Metanephros (tissue), 2 donors: ENCODE measurements around the gene PDCD10. TPM values are rescaled to one million over a fixed set of nuclear protein-coding genes. Genes with fewer than 3 reads are reported as not detected.

ENCODE experiments used
- small RNA-seq: library from RNA; depleted of rRNA; stranded (forward); fragments of <200 nt; gene quantifications from one replicate; pipeline ENCODE3, GENCODE V24; 2014; ENCODE audit warnings: low replicate concordance
- total RNA-seq: library from RNA; depleted of rRNA; stranded (reverse); fragments of >200 nt; gene quantifications from one replicate; pipeline ENCODE4 v1.2.3, GENCODE V29; 2014

PDCD10 gene
- 41.5 TPM for total RNA-seq

DNA sequence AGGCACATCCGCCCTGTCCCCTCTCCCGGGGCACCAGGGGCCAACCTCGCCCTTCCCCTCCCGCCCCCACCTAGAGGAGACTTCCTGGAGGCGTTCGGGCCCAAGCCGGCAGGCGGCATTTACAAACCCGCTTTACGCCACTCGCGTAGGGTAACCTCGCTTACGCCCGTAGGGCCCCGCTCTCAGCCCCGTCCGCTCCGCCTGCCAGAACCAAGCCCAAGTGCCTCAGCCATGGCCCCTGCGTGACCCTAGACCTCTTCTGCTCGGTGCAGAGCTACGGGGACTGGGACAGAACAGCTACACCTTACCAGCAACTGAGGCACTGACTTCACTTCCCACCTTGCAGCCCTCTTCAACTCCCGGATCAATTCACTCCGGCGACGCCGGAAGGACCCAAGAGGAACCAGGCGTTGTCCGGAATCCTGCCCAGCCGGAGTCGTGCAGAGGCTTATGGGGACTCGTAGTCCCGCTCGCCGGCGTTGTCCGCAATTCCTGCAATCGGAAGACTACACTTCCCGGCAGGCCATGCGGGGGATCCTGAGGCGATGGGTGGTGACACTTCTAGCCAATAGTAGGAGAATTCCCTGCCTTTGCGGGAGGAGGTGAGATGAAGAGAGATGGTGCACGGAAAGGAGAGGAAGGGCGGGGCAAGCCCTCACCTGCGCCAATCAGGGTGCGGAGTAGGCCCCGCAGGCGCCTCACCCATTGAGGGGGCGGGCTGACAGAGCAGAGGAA, at the start of gene PDCD10:
Gene PDCD10, minus strand, starts transcription at position 395 of the 735 bp plus-strand sequence. CDS start 14,735 bp downstream, outside the sequence.

DNA sequence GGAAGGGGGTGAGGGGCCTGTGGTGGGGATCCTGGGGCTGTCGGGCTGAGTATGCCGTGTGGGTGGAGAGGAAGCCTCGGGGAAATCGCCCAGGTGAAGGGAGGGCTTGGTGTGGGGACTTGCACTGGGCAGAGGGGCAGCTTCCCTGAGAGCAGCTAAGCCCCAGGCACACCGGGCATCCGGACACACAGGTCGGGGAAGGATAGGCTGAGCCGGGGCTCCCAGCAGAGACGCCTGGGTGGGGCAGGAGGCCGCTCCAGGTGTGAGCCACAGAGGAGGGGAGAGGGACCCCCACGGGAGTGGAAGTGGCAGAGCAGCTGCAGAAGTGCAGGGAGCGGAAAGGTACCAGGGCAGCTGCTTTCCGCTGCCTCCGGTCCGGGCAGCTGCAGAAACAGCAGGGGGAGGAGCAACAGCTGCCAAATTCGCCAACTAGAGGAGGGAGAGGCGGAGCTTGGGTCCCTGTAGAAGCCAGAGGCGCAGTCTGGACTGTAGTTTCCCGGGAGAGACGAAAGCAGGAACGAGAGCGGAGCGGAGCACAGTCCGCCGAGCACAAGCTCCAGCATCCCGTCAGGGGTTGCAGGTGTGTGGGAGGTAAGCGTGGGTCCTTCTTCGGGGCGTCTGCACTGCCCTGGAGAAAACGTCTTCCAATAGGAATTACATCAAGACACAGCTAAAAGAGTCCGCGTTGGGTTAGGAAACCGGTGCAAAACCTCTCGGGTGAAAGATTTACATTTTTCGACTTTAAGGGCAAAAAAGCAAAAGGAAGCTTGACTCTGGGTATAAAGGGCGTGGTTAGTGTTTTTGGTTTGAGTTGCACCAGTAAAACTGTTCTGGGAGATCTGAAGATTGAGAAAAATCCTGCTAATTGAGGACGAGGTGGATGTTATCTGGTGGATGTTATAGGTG, 794 bp upstream of the PDCD10 start, which contains the start of gene SERPINI1:
Gene SERPINI1, plus strand, starts transcription at position 489 of the 906 bp plus-strand sequence. CDS start 53,408 bp downstream, outside the sequence.

DNA sequence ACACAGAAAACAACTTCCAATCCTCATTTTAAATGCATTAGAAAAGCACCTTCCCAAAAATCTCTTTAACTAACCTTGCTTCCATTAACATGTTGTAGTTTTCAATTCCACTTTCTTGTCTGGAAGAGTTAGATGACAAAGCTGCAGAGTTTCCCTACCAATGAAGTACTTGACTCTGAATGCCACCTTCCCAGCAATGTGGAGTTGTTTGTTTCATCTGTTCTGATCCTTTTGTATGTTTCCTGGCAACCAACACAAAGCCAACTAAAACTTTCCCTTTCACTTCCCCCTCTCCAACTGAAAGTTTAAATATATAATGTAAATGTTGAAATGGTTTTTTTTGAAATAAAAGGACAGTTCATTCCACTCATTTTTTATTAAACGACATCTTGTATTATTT, 80.9 kb downstream of the PDCD10 start, which contains the start of gene WDR49:
Gene WDR49, minus strand, starts transcription at position 183 of the 400 bp plus-strand sequence. CDS start 517 bp downstream, outside the sequence.

Small RNAs within 50 kb of the gene (small RNA-seq; reads per million reads assigned to genes)
- gene HMGN1P8 = not detected

Other genes with a start within 250 kb of the PDCD10 start
- gene WDR49, start 81.0 kb downstream of the PDCD10 start, total RNA-seq = 3.7 TPM
- 18.3 TPM for gene SERPINI1, start 829 bp upstream of the PDCD10 start, total RNA-seq